ENCODE measurements around the gene STEAP2. TPM values are rescaled to one million over a fixed set of nuclear protein-coding genes. Genes with fewer than 3 reads are reported as not detected.

Gene STEAP2
- total RNA-seq, 6 experiments from 2014 or later: 11.0 to 18.1 (median 14.9) TPM

- peak overlapping the region; percentile 3; the same call in 1 of the 2 replicates for H3K4me3 Mint-ChIP-seq
- H3K27me3 Mint-ChIP-seq (ENCODE audit: insufficient read depth): no peaks in the 10 kb centered on the region
Observed at GRCh38 chr7:90270431-90271178, 59.1 kb downstream of the STEAP2 start.

DNA sequence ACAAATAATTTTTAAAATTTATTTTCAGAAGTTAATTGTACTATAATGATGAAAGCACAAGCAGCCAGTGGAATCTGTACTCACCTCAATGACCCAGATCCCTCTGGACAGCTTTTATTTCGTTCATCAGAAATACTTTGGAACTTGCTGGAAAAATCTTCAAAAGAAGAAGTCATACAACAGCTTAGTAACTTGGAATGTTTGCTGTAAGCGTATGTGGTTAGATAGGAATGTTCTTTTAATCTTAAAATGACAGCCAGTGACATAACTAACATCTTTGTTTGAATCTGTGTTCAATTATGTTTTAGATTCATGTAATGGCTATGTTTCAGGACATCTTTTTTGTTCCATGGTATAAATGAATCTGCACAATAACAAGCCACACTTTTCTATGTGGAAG lies 60.2 kb downstream of the STEAP2 start:
- Mint-ChIP-seq H3K27me3 (ENCODE audit: insufficient read depth) (no peaks in the 10 kb centered on the region), H3K27ac (peak overlapping the region; percentile 51), H3K9me3 (no peaks in the 10 kb centered on the region), H3K4me1 (ENCODE audit: low read depth) (peaks cover 59% of the 10 kb centered on the region), H3K36me3 (ENCODE audit: low read depth) (no peaks in the 10 kb centered on the region), H3K4me3 (peak overlapping the region; percentile 50; the same call in 1 of the 2 replicates)
- peak; percentile 71 for DNase-seq
- TF ChIP-seq CTCF (IDR thresholded peaks at IDR 0.05): no peak

More at GRCh38 chr7:90270431-90271178, 59.1 kb downstream of the STEAP2 start:
- TF ChIP-seq CTCF (IDR thresholded peaks at IDR 0.05): no peak
- no peaks in the 10 kb centered on the region for H3K36me3 Mint-ChIP-seq (ENCODE audit: low read depth)
- H3K27ac Mint-ChIP-seq: peak overlapping the region; percentile 51
- H3K9me3 Mint-ChIP-seq: no peaks in the 10 kb centered on the region
- H3K4me1 Mint-ChIP-seq (ENCODE audit: low read depth): peaks cover 71% of the 10 kb centered on the region
- DNase-seq: no peak

DNA sequence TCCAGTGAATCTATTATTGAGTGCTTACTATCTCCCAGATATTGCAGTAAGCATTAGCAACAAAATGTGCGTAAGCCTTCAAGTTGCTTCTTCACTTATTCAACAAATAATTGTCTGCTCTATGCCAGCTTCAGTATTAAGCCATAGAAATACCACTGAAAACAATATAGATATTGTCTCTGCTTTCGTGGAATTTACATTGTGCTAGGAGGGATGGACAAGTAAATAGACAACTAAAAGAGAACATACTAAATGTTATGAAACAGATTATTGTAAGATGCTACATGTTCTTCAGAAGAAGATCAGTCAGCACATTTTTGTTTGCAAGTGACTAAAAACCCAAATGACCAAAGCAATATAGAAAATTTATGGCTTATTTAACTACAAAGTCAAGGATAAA lies 60.7 kb downstream of the STEAP2 start:
- no peak for TF ChIP-seq CTCF (IDR thresholded peaks at IDR 0.05)
- Mint-ChIP-seq H3K27ac (peak overlapping the region; percentile 53), H3K9me3 (no peaks in the 10 kb centered on the region), H3K27me3 (ENCODE audit: insufficient read depth) (no peaks in the 10 kb centered on the region), H3K4me1 (ENCODE audit: low read depth) (peaks cover 54% of the 10 kb centered on the region), H3K4me3 (no peak overlapping the region), H3K36me3 (ENCODE audit: low read depth) (no peaks in the 10 kb centered on the region)
- DNase-seq: no peak

- TF ChIP-seq CTCF (IDR thresholded peaks at IDR 0.05): no peak
- peaks cover 44% of the 10 kb centered on the region for H3K4me1 Mint-ChIP-seq (ENCODE audit: low read depth)
- no peaks in the 10 kb centered on the region for H3K36me3 Mint-ChIP-seq (ENCODE audit: low read depth)
Observed at GRCh38 chr7:90274161-90274560, 62.6 kb downstream of the STEAP2 start.

DNA sequence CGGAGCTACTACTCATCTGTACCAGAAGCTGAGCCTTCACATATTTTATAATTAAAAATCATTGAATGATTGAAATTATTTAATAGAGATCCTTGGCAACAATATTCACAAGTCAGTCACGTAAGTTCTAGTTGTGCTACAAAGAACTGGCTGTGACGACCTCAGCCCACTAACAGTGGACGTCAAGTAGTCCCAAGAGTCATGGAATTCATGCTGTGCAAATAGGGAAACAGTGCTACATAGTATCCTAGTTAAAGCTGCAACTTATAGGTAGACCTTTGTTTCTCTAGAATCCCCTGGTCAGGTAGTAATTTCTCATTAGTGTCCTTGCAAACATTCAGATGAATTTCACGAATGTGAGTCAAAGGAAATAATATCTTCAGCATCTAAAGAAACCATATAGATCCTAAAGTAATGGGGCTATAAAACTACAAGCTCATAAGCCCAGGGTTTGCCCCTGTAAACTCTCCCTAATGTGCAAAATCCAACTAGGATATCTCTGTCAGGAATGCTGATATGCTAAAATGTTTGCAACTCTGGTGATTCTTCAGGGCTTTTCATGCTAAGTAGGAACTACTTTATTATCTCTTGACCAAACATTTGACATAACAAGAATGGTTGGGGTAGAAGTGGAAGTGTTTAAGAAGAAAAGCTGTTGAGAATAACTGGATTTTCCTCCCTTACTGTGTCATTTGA lies 64.6 kb downstream of the STEAP2 start:
- TF ChIP-seq CTCF (IDR thresholded peaks at IDR 0.05): no peak
- no peak for DNase-seq
- no peaks in the 10 kb centered on the region for H3K36me3 Mint-ChIP-seq (ENCODE audit: low read depth)
- H3K27me3 Mint-ChIP-seq (ENCODE audit: insufficient read depth): no peaks in the 10 kb centered on the region
- no peak overlapping the region for H3K4me3 Mint-ChIP-seq
- H3K27ac Mint-ChIP-seq: no peak overlapping the region
- no peaks in the 10 kb centered on the region for H3K9me3 Mint-ChIP-seq
- H3K4me1 Mint-ChIP-seq (ENCODE audit: low read depth): peaks cover 23% of the 10 kb centered on the region

More at GRCh38 chr7:90274161-90274560, 62.6 kb downstream of the STEAP2 start:
- Mint-ChIP-seq H3K9me3 (no peaks in the 10 kb centered on the region), H3K27ac (no peak overlapping the region), H3K27me3 (ENCODE audit: insufficient read depth) (no peaks in the 10 kb centered on the region), H3K4me3 (no peak overlapping the region)
- no peak for DNase-seq

Other genes starting within 250 kb of the STEAP2 start
- 10 to 100 TPM; 19.6 to 67.4 (median 65.7) TPM for gene STEAP1, start 57.3 kb upstream of the STEAP2 start, total RNA-seq (2021; fragmentation: NEBNext Ultra II Directional; extraction: Animal tissue kit (Norgen Biotek cat#: 25700))
- 1 to 10 TPM in 4 of 6 experiments, under 1 TPM in 2; 0.71 to 2.4 (median 1.2) TPM for gene CFAP69, start 33.4 kb downstream of the STEAP2 start, total RNA-seq (2021; fragmentation: NEBNext Ultra II Directional; extraction: Animal tissue kit (Norgen Biotek cat#: 25700))
- not detected for gene FAM237B, start 109.6 kb downstream of the STEAP2 start, total RNA-seq (2021; fragmentation: NEBNext Ultra II Directional; extraction: Animal tissue kit (Norgen Biotek cat#: 25700))
- 10 to 100 TPM; 19.9 to 27.2 (median 23.3) TPM for gene GTPBP10, start 135.0 kb downstream of the STEAP2 start, total RNA-seq (2021; fragmentation: NEBNext Ultra II Directional; extraction: Animal tissue kit (Norgen Biotek cat#: 25700))
- 10 to 100 TPM; 36.6 to 42.0 (median 38.5) TPM for gene CLDN12, start 191.7 kb downstream of the STEAP2 start, total RNA-seq (2021; fragmentation: NEBNext Ultra II Directional; extraction: Animal tissue kit (Norgen Biotek cat#: 25700))

Data from HFFc6 (cell line).